ENCODE measurements around the gene MAK. TPM values are rescaled to one million over a fixed set of nuclear protein-coding genes. Genes with fewer than 3 reads are reported as not detected.
"Not testable (repeated sequence)": the region's sequence is repeated elsewhere in the genome, so short reads cannot be mapped to it uniquely, and the experiment has no call there.

Gene MAK
- total RNA-seq, 4 donors from 2014 or later: 0.04 to 0.19 TPM; not detected in 2

DNA sequence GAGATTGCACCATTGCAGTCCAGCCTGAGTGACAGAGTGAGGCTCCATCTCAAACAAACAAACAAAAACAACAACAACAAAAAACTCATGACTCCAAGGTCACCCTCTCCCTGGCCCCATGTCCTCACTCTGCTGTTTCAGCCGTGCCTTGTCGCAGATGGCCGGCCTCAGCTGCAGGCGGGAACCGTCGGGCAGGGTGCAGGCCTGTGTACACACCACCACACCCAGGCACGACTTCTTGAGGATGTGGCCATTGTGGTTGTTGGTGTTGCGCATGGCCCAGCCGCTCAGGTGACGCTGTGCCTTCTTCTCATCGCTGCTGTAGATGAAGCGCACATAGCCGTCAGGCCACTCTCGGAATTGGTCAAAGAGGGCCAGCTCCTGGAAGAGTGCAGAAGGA, 38.7 kb upstream of the MAK start:
- Histone ChIP-seq H3K9me3 (no peaks in the 10 kb centered on the region), H3K27me3 (peaks cover 4 to 30% (median 8%) of the 10 kb centered on the region in 4 donors), H3K36me3 (no peaks in the 10 kb centered on the region), H3K4me1 (peaks cover 0 to 6% (median 4%) of the 10 kb centered on the region in 3 donors), H3K4me3 (no peak overlapping the region), H3K27ac (no peak overlapping the region)
- TF ChIP-seq, protein P1, sequence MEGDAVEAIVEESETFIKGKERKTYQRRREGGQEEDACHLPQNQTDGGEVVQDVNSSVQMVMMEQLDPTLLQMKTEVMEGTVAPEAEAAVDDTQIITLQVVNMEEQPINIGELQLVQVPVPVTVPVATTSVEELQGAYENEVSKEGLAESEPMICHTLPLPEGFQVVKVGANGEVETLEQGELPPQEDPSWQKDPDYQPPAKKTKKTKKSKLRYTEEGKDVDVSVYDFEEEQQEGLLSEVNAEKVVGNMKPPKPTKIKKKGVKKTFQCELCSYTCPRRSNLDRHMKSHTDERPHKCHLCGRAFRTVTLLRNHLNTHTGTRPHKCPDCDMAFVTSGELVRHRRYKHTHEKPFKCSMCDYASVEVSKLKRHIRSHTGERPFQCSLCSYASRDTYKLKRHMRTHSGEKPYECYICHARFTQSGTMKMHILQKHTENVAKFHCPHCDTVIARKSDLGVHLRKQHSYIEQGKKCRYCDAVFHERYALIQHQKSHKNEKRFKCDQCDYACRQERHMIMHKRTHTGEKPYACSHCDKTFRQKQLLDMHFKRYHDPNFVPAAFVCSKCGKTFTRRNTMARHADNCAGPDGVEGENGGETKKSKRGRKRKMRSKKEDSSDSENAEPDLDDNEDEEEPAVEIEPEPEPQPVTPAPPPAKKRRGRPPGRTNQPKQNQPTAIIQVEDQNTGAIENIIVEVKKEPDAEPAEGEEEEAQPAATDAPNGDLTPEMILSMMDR (IDR thresholded peaks at IDR 0.05): no peak
- TF ChIP-seq POLR2A (IDR thresholded peaks at IDR 0.05): no peak
- WGBS, 2 donors: no CpG with 5 or more reads among the region's 14 CpGs
- DNase-seq: no peak
- intact Hi-C loops (cut with DNase I): no loop called here

DNA sequence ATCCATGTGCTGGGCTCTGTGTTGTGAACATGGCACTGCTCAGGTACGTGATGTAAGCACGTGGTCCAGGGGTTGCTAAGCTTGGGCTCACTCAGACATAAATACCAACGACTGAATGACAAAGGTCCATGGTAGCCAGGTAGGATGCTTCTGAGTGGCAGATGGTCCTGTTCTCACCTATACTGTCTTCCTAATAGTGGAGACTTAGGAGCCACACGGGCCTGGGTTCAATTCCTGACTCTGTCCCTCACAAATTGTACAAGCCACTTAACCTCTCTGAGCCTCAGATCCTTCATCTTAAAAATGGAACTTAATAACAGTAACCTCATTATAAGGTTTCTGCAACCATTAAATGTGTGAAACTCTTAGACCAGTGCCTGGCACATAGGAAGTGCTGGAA, 36.7 kb upstream of the MAK start:
- no peak overlapping the region for H3K27ac ChIP-seq
- intact Hi-C loops (cut with DNase I): no loop called here
- WGBS, 2 donors: 75 to 84% methylated on average over 2 to 4 of the region's 4 CpGs
- no peak overlapping the region for H3K4me3 ChIP-seq
- TF ChIP-seq, protein P1 (IDR thresholded peaks at IDR 0.05): no peak
- no peak for TF ChIP-seq POLR2A (IDR thresholded peaks at IDR 0.05)
- H3K36me3 ChIP-seq: no peaks in the 10 kb centered on the region
- no peak for DNase-seq
- H3K4me1 ChIP-seq: no peaks in the 10 kb centered on the region
- peaks cover 0 to 10% (median 0%) of the 10 kb centered on the region in 4 donors for H3K27me3 ChIP-seq
- no peaks in the 10 kb centered on the region for H3K9me3 ChIP-seq

DNA sequence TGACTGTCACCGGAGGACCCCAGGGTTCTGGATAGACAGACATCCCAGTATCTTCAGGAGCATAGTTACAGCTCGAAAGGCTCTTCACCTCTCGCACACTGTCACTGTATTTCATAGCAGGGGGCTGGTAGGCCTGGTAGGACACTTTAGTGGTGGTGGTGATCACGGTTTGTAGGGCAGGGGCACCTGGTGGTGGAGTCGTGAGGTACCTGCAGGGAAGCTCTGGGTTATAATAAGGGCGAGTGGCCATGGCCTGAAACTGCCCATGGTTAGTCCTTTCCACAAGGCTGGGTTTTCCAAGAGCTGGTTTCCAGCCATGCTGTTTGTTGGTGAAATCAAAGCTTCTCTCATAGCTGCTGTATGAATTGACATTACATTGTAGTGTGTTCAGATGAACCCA, 35.9 kb upstream of the MAK start:
- Histone ChIP-seq H3K4me1 (no peaks in the 10 kb centered on the region), H3K36me3 (no peaks in the 10 kb centered on the region), H3K27ac (no peak overlapping the region), H3K27me3 (peaks cover 0 to 2% (median 0%) of the 10 kb centered on the region in 4 donors), H3K4me3 (no peak overlapping the region), H3K9me3 (no peaks in the 10 kb centered on the region)
- whole genome bisulfite sequencing, 2 donors: 90 to 91% methylated on average over 3 to 6 of the region's 6 CpGs
- intact Hi-C loops (cut with DNase I): no loop called here
- TF ChIP-seq POLR2A (IDR thresholded peaks at IDR 0.05): no peak
- TF ChIP-seq, protein P1 (IDR thresholded peaks at IDR 0.05): no peak
- no peak for DNase-seq

DNA sequence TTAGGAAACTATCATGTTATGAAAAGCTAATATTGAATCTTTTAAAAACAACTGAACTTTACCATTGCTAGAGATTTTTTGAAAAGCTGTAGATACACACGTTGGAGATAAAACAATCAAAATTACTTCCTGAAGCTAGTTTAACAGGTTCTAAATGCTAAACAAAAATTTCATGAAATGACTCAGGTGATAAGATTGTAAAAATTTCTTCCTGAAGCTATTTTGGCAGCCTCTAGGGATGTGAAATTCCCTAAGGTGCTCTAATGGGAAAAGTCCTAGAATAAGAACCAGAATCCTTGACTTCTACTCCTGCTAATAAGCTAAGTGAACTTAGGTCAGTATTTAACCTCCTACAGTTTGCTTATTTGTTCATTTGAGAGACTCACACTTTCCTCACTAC, 35.0 kb upstream of the MAK start:
- WGBS, 2 donors: 16 to 20% methylated on average over 1 of the region's 1 CpG
- Histone ChIP-seq H3K4me3 (no peak overlapping the region), H3K36me3 (no peaks in the 10 kb centered on the region), H3K4me1 (no peaks in the 10 kb centered on the region), H3K27ac (no peak overlapping the region), H3K27me3 (no peaks in the 10 kb centered on the region), H3K9me3 (no peaks in the 10 kb centered on the region)
- intact Hi-C loops (cut with DNase I): no loop called here
- no peak for TF ChIP-seq POLR2A (IDR thresholded peaks at IDR 0.05)
- TF ChIP-seq, protein P1 (IDR thresholded peaks at IDR 0.05): no peak
- no peak for DNase-seq

DNA sequence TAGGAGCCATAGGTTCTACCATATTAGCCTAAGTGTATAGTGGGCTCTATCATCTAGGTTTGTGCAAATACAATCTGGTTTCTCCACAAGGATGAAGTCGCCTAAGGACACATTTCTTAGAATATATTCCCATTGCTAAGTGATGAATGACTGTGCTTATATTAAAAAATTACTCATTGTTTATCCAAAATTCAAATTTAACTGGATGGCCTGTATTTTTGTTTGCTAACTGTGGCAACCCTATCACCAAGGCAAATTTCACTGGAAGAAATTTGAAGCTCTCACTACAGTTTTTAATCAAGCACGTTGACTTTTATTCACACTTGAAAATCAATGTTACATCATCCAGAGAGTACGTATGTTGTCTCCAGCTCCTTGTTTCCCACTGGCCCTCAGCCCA, 29.6 kb upstream of the MAK start:
- no peaks in the 10 kb centered on the region for H3K4me1 ChIP-seq
- DNase-seq: no peak
- intact Hi-C loops (cut with DNase I): no loop called here

DNA sequence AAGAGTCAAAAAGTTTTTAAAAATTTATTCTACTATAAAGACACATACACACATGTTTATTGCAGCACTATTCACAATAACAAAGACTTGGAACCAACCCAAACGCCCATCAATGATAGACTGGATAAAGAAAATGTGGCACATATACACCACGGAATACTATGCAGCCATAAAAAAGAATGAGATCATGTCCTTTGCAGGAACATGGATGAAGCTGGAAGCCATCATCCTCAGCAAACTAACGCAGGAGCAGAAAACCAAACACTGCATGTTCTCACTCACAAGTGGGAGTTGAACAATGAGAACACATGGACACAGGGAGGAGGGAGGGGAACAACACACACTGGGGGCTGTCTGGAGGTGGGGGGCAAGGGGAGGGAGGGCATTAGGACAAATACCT, 28.4 kb upstream of the MAK start:
- H3K9me3 ChIP-seq; H3K4me3 ChIP-seq; H3K27ac ChIP-seq; H3K4me1 ChIP-seq; H3K27me3 ChIP-seq; DNase-seq; H3K36me3 ChIP-seq; intact Hi-C loops (cut with DNase I): not testable (repeated sequence)
- WGBS, 2 donors: 77 to 79% methylated on average over 3 of the region's 3 CpGs

More for the DNA sequence above, 29.6 kb upstream of the MAK start:
- H3K4me3 ChIP-seq: no peak overlapping the region
- no peaks in the 10 kb centered on the region for H3K36me3 ChIP-seq
- 78 to 80% methylated on average over 3 of the region's 3 CpGs for WGBS, 2 donors
- no peaks in the 10 kb centered on the region for H3K9me3 ChIP-seq
- H3K27ac ChIP-seq: no peak overlapping the region
- no peaks in the 10 kb centered on the region for H3K27me3 ChIP-seq
- TF ChIP-seq, protein P1 (IDR thresholded peaks at IDR 0.05): no peak
- no peak for TF ChIP-seq POLR2A (IDR thresholded peaks at IDR 0.05)

DNA sequence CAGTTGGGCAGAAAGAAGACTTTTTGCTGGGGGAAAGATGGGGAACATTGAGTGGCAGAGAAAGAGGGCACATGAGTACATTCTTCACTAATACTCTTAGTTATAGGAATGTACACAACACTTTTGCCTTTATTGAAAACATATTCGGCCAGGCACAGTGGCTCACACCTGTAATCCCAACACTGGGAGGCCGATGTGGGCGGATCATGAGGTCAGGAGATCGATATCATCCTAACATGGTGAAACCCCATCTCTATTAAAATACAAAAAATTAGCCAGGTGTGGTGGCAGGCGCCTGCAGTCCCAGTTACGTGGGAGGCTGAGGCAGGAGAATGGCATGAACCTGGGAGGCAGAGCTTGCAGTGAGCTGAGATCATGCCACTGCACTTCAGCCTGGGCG, 24.7 kb upstream of the MAK start:
- H3K4me3 ChIP-seq; H3K36me3 ChIP-seq; H3K4me1 ChIP-seq; H3K27me3 ChIP-seq; DNase-seq; intact Hi-C loops (cut with DNase I); H3K27ac ChIP-seq; H3K9me3 ChIP-seq: not testable (repeated sequence)
- 82 to 91% methylated on average over 7 of the region's 7 CpGs for WGBS, 2 donors

Data from esophagus squamous epithelium (tissue), 5 donors.